ENCODE data around the gene NOTCH2. TPM values are rescaled to one million over a fixed set of nuclear protein-coding genes. Genes with fewer than 3 reads are reported as not detected.
A peak's percentile ranks its signal among the peaks of the same experiment; 100 is the strongest.

The NOTCH2 gene
- total and polyA plus RNA-seq, 2 experiments from 2014 or later, result 42.2 to 85.8 TPM

DNA sequence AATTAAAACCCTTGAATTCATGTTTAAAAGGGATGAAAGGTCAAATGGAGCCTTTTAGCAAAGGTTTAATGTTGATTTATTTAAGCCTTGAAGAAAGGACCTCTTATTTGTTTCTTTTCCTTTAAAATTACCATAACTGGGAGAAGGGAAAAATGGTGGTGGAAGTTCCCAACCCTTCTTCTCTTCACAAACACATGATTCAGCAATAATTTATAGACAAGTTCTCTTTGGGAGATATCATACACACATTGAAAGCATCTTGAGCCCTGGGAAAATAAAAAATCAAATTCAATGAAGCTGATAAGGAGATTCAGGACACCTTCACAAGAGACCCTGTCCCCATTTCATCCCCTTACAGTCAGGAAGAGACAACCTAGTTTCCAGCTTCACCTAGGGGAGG, 182.0 kb downstream of the NOTCH2 start:
- Histone ChIP-seq H3K4me3 (no peak overlapping the region), H3K4me1 (ENCODE audit: insufficient read depth) (no peaks in the 10 kb centered on the region), H4K20me1 (ENCODE audit: insufficient read depth, poor library complexity, severe bottlenecking) (no peaks in the 10 kb centered on the region), H3K27ac (no peak overlapping the region), H3K4me2 (no peak overlapping the region), H3K27me3 (no peaks in the 10 kb centered on the region), H3K9me3 (ENCODE audit: low read depth) (peaks cover 5% of the 10 kb centered on the region), H3K36me3 (replicated peaks; ENCODE audit: insufficient read depth, low read depth) (no peaks in the 10 kb centered on the region), H3K9me2 (replicated peaks; ENCODE audit: insufficient read depth) (no peaks in the 10 kb centered on the region), H2AFZ (no peak overlapping the region), H3K79me2 (no peaks in the 10 kb centered on the region)
- no peak for DNase-seq (ENCODE audit: low spot score)
- TF ChIP-seq EZH2 (IDR thresholded peaks at IDR 0.05; ENCODE audit: borderline replicate concordance), result no peak
- TF ChIP-seq, protein P1, sequence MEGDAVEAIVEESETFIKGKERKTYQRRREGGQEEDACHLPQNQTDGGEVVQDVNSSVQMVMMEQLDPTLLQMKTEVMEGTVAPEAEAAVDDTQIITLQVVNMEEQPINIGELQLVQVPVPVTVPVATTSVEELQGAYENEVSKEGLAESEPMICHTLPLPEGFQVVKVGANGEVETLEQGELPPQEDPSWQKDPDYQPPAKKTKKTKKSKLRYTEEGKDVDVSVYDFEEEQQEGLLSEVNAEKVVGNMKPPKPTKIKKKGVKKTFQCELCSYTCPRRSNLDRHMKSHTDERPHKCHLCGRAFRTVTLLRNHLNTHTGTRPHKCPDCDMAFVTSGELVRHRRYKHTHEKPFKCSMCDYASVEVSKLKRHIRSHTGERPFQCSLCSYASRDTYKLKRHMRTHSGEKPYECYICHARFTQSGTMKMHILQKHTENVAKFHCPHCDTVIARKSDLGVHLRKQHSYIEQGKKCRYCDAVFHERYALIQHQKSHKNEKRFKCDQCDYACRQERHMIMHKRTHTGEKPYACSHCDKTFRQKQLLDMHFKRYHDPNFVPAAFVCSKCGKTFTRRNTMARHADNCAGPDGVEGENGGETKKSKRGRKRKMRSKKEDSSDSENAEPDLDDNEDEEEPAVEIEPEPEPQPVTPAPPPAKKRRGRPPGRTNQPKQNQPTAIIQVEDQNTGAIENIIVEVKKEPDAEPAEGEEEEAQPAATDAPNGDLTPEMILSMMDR (IDR thresholded peaks at IDR 0.05; ENCODE audit: poor library complexity), result no peak
- TF ChIP-seq EZH2phosphoT487 (IDR thresholded peaks at IDR 0.05; ENCODE audit: low read depth, severe bottlenecking, unreplicated experiment), result no peak

DNA sequence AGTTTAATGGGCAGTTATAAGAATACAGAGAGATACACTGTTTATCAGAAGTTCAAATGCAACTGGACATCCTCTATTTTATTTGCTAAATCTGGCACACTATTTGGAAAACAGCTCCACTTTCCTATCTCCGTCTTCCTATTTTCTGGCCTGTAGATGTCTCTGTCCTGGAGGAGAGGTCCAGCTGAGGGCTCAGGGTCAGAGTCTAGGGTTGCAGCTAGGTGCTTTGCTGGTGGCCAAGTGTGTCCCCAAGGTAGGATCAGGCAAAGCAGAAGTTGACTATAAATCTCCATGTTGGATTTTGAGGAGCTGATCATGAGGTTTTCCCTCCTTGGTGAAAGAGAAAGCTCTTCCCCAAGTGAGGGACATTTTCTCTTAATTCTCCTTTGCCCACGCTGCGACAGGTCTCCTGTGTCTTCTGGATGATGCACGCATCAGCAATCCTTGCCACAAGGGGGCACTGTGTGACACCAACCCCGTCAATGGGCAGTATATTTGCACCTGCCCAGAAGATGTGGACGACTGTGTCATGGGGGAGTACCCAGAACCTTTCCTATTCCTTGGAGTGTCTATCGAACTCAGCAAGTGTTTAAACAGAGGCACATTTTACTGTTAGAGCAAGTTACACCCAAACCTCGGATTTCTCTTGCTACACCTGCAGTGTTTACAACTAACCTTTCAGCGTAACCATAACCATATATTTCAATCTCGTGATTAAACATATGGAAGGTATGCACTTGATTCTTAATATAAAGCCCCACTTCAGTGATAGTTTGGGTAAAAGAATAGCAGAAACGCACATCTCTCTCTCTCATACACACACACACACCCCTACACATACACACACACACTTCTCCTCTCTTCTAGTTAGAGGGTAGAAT, 183.3 kb downstream of the NOTCH2 start:
- H3K27ac ChIP-seq, result no peak overlapping the region
- no peaks in the 10 kb centered on the region for H3K79me2 ChIP-seq
- DNase-seq (ENCODE audit: low spot score), result peak; percentile 45
- H3K9me2 ChIP-seq (replicated peaks; ENCODE audit: insufficient read depth), result no peaks in the 10 kb centered on the region
- TF ChIP-seq, protein P1 (IDR thresholded peaks at IDR 0.05; ENCODE audit: poor library complexity), result peak; percentile 58
- TF ChIP-seq EZH2 (IDR thresholded peaks at IDR 0.05; ENCODE audit: borderline replicate concordance) (no peak), EZH2phosphoT487 (IDR thresholded peaks at IDR 0.05; ENCODE audit: low read depth, severe bottlenecking, unreplicated experiment) (no peak)
- no peak overlapping the region for H3K4me2 ChIP-seq
- no peak overlapping the region for H3K4me3 ChIP-seq
- H4K20me1 ChIP-seq (ENCODE audit: insufficient read depth, poor library complexity, severe bottlenecking), result no peaks in the 10 kb centered on the region
- H3K4me1 ChIP-seq (ENCODE audit: insufficient read depth), result no peaks in the 10 kb centered on the region
- H3K36me3 ChIP-seq (replicated peaks; ENCODE audit: insufficient read depth, low read depth), result no peaks in the 10 kb centered on the region
- H3K9me3 ChIP-seq (ENCODE audit: low read depth), result peaks cover 5% of the 10 kb centered on the region
- WGBS (ENCODE audit: low lambda C conversion rate, missing lambda C conversion rate), result 55% methylated on average over 11 of the region's 11 CpGs
- H3K27me3 ChIP-seq, result no peaks in the 10 kb centered on the region
- H2AFZ ChIP-seq, result no peak overlapping the region

DNA sequence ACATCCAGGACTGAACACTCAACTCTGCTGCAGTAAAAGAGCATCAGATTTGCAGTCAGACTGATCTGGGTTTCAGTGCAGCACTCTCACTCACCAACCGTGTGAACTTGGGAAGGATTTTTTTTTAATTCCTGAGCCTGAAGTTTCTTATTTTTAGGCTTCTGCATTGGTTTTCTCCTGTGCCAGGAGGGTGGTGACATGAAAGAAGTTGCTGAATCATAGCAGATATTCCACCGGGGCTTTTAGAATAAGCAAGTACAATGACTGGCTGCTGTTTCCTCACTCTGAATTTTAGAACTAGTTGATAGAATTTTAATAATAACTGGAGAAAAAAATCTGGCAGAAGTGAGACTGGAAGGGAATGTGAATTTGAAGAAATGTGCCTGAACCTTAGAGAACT, 184.8 kb downstream of the NOTCH2 start:
- no peak overlapping the region for H2AFZ ChIP-seq
- TF ChIP-seq, protein P1 (IDR thresholded peaks at IDR 0.05; ENCODE audit: poor library complexity), result no peak
- TF ChIP-seq EZH2 (IDR thresholded peaks at IDR 0.05; ENCODE audit: borderline replicate concordance) (no peak), EZH2phosphoT487 (IDR thresholded peaks at IDR 0.05; ENCODE audit: low read depth, severe bottlenecking, unreplicated experiment) (no peak)
- WGBS (ENCODE audit: low lambda C conversion rate, missing lambda C conversion rate), result 63% methylated on average over 2 of the region's 2 CpGs
- no peaks in the 10 kb centered on the region for H3K4me1 ChIP-seq (ENCODE audit: insufficient read depth)
- H4K20me1 ChIP-seq (ENCODE audit: insufficient read depth, poor library complexity, severe bottlenecking), result no peaks in the 10 kb centered on the region
- no peaks in the 10 kb centered on the region for H3K27me3 ChIP-seq
- no peak overlapping the region for H3K4me2 ChIP-seq
- peaks cover 5% of the 10 kb centered on the region for H3K9me3 ChIP-seq (ENCODE audit: low read depth)
- DNase-seq (ENCODE audit: low spot score), result no peak
- no peaks in the 10 kb centered on the region for H3K79me2 ChIP-seq
- H3K36me3 ChIP-seq (replicated peaks; ENCODE audit: insufficient read depth, low read depth), result no peaks in the 10 kb centered on the region
- no peak overlapping the region for H3K27ac ChIP-seq
- H3K9me2 ChIP-seq (replicated peaks; ENCODE audit: insufficient read depth), result no peaks in the 10 kb centered on the region
- H3K4me3 ChIP-seq, result no peak overlapping the region

All from hepatocyte (in vitro differentiated cells).